CD4-positive, alpha-beta T cell (primary cell): ENCODE data around the gene HOXD1. TPM values are rescaled to one million over a fixed set of nuclear protein-coding genes. Genes with fewer than 3 reads are reported as not detected.

Experiments used
- ATAC-seq: fragments of 200-7000 bp; cut with Tn5 transposase; one replicate; pipeline ENCODE4 v1.10.0; 2022; ENCODE audit warnings: mild to moderate bottlenecking; ENCODE audit not compliant: poor library complexity
- CTCF ChIA-PET: fragments of 350-600 bp; sonication (Branson Sonifier 250); formaldehyde crosslinking; loops from one replicate; lab custom pipeline; 2021; ENCODE audit warnings: antibody characterized with exemption, inconsistent platforms; lab: Charles Lee
- POLR2A ChIA-PET: fragments of 350-600 bp; sonication (Branson Sonifier 250); formaldehyde crosslinking; loops from one replicate; lab custom pipeline; 2021; ENCODE audit warnings: antibody characterized with exemption, inconsistent platforms; lab: Charles Lee
- DNase-seq, 14 experiments: peaks; one replicate each; pipeline ENCODE4 v3.0.0-alpha.2; 2013 to 2020; ENCODE audit warnings: mixed read lengths in 2 of 14
- H3K27ac ChIP-seq, 2 donors: one replicate each; pipeline versions ENCODE4 v1.5.1 to v1.7.0; 2013; ENCODE audit warnings: low read length in 2 of 2, low read depth in 1 of 2, mild to moderate bottlenecking in 1 of 2
- H3K27me3 ChIP-seq, 2 experiments: 1 replicate in 1 of 2; 2 replicates in 1 of 2; pipeline versions ENCODE4 v1.6.1 to v1.7.0; 2013; ENCODE audit warnings: low read length in 2 of 2, control low read depth in 1 of 2, mild to moderate bottlenecking in 1 of 2, moderate library complexity in 1 of 2; ENCODE audit not compliant: insufficient read depth in 2 of 2, control insufficient read depth in 1 of 2
- H3K36me3 ChIP-seq: one replicate; pipeline ENCODE4 v1.6.1; 2013; ENCODE audit warnings: low read length, control low read depth; ENCODE audit not compliant: insufficient read depth
- H3K4me1 ChIP-seq: one replicate; pipeline ENCODE4 v1.6.1; 2013; ENCODE audit warnings: low read length, control low read depth; ENCODE audit not compliant: insufficient read depth
- H3K4me3 ChIP-seq: one replicate; pipeline ENCODE4 v1.5.1; 2013; ENCODE audit warnings: mild to moderate bottlenecking, low read length, moderate library complexity
- H3K9me3 ChIP-seq, 2 experiments: 1 replicate in 1 of 2; 2 replicates in 1 of 2; pipeline versions ENCODE4 v1.6.1 to v1.7.0; 2013; ENCODE audit warnings: low read length in 2 of 2, mild to moderate bottlenecking in 2 of 2, control low read depth in 1 of 2, moderate library complexity in 1 of 2; ENCODE audit not compliant: control insufficient read depth in 1 of 2, insufficient read depth in 1 of 2
- H3K27ac Mint-ChIP-seq: one replicate; pipeline ENCODE4 v1.8.0; 2020; ENCODE audit warnings: mixed read lengths
- H3K27me3 Mint-ChIP-seq: one replicate; pipeline ENCODE4 v1.8.0; 2021; ENCODE audit warnings: mixed read lengths
- H3K36me3 Mint-ChIP-seq: one replicate; pipeline ENCODE4 v1.8.0; 2021; ENCODE audit warnings: low read depth, mixed read lengths
- H3K4me1 Mint-ChIP-seq: one replicate; pipeline ENCODE4 v1.8.0; 2021; ENCODE audit warnings: low read depth, mixed read lengths
- H3K4me3 Mint-ChIP-seq: one replicate; pipeline ENCODE4 v1.8.0; 2020; ENCODE audit warnings: mild to moderate bottlenecking, mixed read lengths
- H3K9me3 Mint-ChIP-seq: one replicate; pipeline ENCODE4 v1.8.0; 2020; ENCODE audit warnings: mixed read lengths
- CTCF ChIP-seq: fragments of 200-600 bp; IDR thresholded peaks from one replicate; pipeline ENCODE4 v1.8.0; 2022; ENCODE audit warnings: antibody characterized with exemption, mild to moderate bottlenecking
- intact Hi-C, 2 experiments: fragments of 100-400 bp; cut with DNase I in 1 of 2; cut with micrococcal nuclease in 1 of 2; formaldehyde crosslinking; loops; one replicate each; pipeline versions ENCODE4 v1.15.1 to v1.9.0; 2023 to 2025; cut with DNase I, micrococcal nuclease
- total RNA-seq, 174 experiments: library from RNA in 2 of 174; stranded (reverse) in 2 of 174; gene quantifications; one replicate each; pipeline ENCODE4 v1.2.3 and lab custom pipeline; 2021 to 2026

The HOXD1 gene
- total RNA-seq, 2 experiments from 2014 or later, result not detected

GRCh38 chr2:176149481-176149938 is 39.0 kb upstream of the HOXD1 start:
- no peak for TF ChIP-seq CTCF
- Mint-ChIP-seq H3K9me3 (no peaks in the 10 kb centered on the region), H3K4me3 (no peak overlapping the region), H3K27ac (no peak overlapping the region), H3K27me3 (peaks cover 94% of the 10 kb centered on the region), H3K4me1 (no peaks in the 10 kb centered on the region), H3K36me3 (no peaks in the 10 kb centered on the region)
- intact Hi-C loops, result no loop called here
- peaks cover 11% of the 10 kb centered on the region for H3K4me1 ChIP-seq
- H3K36me3 ChIP-seq, result no peaks in the 10 kb centered on the region
- no peak overlapping the region for H3K27ac ChIP-seq
- peaks cover 0 to 47% of the 10 kb centered on the region in 2 experiments for H3K9me3 ChIP-seq
- CTCF ChIA-PET, result no interaction called here
- DNase-seq (no peak), ATAC-seq (no peak)
- POLR2A ChIA-PET, result no interaction called here
- H3K27me3 ChIP-seq, result peaks cover 84 to 96% of the 10 kb centered on the region in 2 experiments
- no peak overlapping the region for H3K4me3 ChIP-seq

GRCh38 chr2:176149939-176150583 is 38.4 kb upstream of the HOXD1 start:
- no peak for TF ChIP-seq CTCF
- DNase-seq, result no peak
- Mint-ChIP-seq H3K36me3 (no peaks in the 10 kb centered on the region), H3K27me3 (peaks cover 94% of the 10 kb centered on the region), H3K9me3 (no peaks in the 10 kb centered on the region), H3K4me3 (no peak overlapping the region), H3K4me1 (no peaks in the 10 kb centered on the region), H3K27ac (no peak overlapping the region)
- no peak overlapping the region for H3K27ac ChIP-seq
- no peak for ATAC-seq
- no peak overlapping the region for H3K4me3 ChIP-seq
- POLR2A ChIA-PET, result no interaction called here
- no peaks in the 10 kb centered on the region for H3K36me3 ChIP-seq
- H3K4me1 ChIP-seq, result peaks cover 11% of the 10 kb centered on the region
- CTCF ChIA-PET, result no interaction called here
- intact Hi-C loops, result no loop called here
- peaks cover 83 to 96% of the 10 kb centered on the region in 2 experiments for H3K27me3 ChIP-seq
- peaks cover 0 to 47% of the 10 kb centered on the region in 2 experiments for H3K9me3 ChIP-seq

GRCh38 chr2:176150584-176151441 is 37.7 kb upstream of the HOXD1 start:
- Mint-ChIP-seq H3K36me3 (no peaks in the 10 kb centered on the region), H3K9me3 (no peaks in the 10 kb centered on the region), H3K4me1 (no peaks in the 10 kb centered on the region), H3K27me3 (peaks cover 94% of the 10 kb centered on the region), H3K27ac (no peak overlapping the region), H3K4me3 (no peak overlapping the region)
- ATAC-seq (no peak), DNase-seq (no peak)
- no peak for TF ChIP-seq CTCF
- ChIA-PET POLR2A (no interaction called here), CTCF (interaction anchor here (0.6 kb wide), 1 partner anchor 951 kb away, joined by 3 read pairs; no protein-coding TSS in a partner anchor)
- H3K36me3 ChIP-seq, result no peaks in the 10 kb centered on the region
- peaks cover 11% of the 10 kb centered on the region for H3K4me1 ChIP-seq
- peaks cover 0 to 50% of the 10 kb centered on the region in 2 experiments for H3K9me3 ChIP-seq
- H3K27ac ChIP-seq, result no peak overlapping the region
- H3K4me3 ChIP-seq, result no peak overlapping the region
- H3K27me3 ChIP-seq, result peaks cover 81 to 96% of the 10 kb centered on the region in 2 experiments
- intact Hi-C loops, result no loop called here
